ENCODE measurements around the gene KCNN4. TPM values are rescaled to one million over a fixed set of nuclear protein-coding genes. Genes with fewer than 3 reads are reported as not detected.

The KCNN4 gene
- total RNA-seq, 2 experiments from 2014 or later = 31.3 to 40.0 TPM

GRCh38 chr19:43781630-43782310 is 997 bp upstream of the KCNN4 start:
- Histone ChIP-seq H2AFZ (ENCODE audit: low read length) (peak overlapping the region; percentile 40; the same call in 1 of the 2 replicates), H3K27ac (ENCODE audit: low read depth, low read length, poor library complexity, severe bottlenecking) (peak overlapping the region; percentile 91), H4K20me1 (ENCODE audit: insufficient read depth, low read length) (no peaks in the 10 kb centered on the region), H3K9me3 (ENCODE audit: low read length) (no peaks in the 10 kb centered on the region), H3K4me3 (ENCODE audit: low read depth, low read length, poor library complexity, severe bottlenecking) (peak overlapping the region; percentile 78), H3K9me2 (ENCODE audit: insufficient read depth, low read length) (no peaks in the 10 kb centered on the region), H3K4me2 (ENCODE audit: low read length) (peak overlapping the region; percentile 91), H3K4me1 (ENCODE audit: insufficient read depth, low read length, poor library complexity, severe bottlenecking) (peaks cover 78% of the 10 kb centered on the region), H3K79me2 (ENCODE audit: insufficient read depth, low read depth, low read length) (peaks cover 27% of the 10 kb centered on the region), H3K36me3 (ENCODE audit: insufficient read depth, low read length) (no peaks in the 10 kb centered on the region)
- POLR2A ChIA-PET = interaction anchor here (4.2 to 6.7 kb wide), 2 partner anchors 17 to 27 kb away, joined by 27 to 49 read pairs; partner anchors contain the start of gene SMG9
- intact Hi-C loops (cut with micrococcal nuclease; ENCODE audit: unreplicated experiment) = no loop called here
- BruUV-seq (replicated peaks) = no TSS peak
- TF ChIP-seq CTCF (conservative IDR thresholded peaks at IDR 0.05; ENCODE audit: low read length) (no peak), EZH2phosphoT487 (IDR thresholded peaks at IDR 0.05; ENCODE audit: borderline replicate concordance, low read depth, low read length) (no peak)
- CTCF ChIA-PET (ENCODE audit: unreplicated experiment) = no interaction called here
- peak; percentile 27 for DNase-seq (ENCODE audit: low spot score)

DNA sequence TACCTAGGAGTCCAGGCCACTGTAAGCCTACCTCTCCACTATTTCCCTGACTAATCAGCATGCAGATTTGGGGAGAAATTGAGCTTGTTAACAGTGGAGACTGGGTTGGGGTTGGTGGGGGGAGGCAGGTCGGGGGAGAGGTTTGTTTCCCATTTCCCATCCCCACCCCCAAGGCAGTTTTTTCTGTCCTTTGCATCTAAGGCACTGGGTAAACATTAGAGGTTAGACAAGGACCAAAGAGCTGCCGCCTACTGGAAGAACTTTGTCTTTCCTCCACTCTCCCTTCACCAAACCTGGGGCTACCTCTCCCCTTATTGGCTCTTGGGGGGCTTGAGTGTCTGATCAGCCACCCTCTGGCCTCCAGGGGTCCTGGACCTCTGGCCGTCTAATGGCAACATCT is 953 bp downstream of the KCNN4 start:
- Histone ChIP-seq H3K36me3 (ENCODE audit: insufficient read depth, low read length) (peaks cover 12% of the 10 kb centered on the region; the same call in 1 of the 2 replicates), H3K4me2 (ENCODE audit: low read length) (peak overlapping the region; percentile 91), H3K4me1 (ENCODE audit: insufficient read depth, low read length, poor library complexity, severe bottlenecking) (peaks cover 85% of the 10 kb centered on the region), H3K9me3 (ENCODE audit: low read length) (no peaks in the 10 kb centered on the region), H4K20me1 (ENCODE audit: insufficient read depth, low read length) (no peaks in the 10 kb centered on the region), H3K4me3 (ENCODE audit: low read depth, low read length, poor library complexity, severe bottlenecking) (peak overlapping the region; percentile 78), H3K79me2 (ENCODE audit: insufficient read depth, low read depth, low read length) (peaks cover 41% of the 10 kb centered on the region), H2AFZ (ENCODE audit: low read length) (no peak overlapping the region), H3K9me2 (ENCODE audit: insufficient read depth, low read length) (no peaks in the 10 kb centered on the region), H3K27ac (ENCODE audit: low read depth, low read length, poor library complexity, severe bottlenecking) (peak overlapping the region; percentile 91)
- TF ChIP-seq EZH2phosphoT487 (IDR thresholded peaks at IDR 0.05; ENCODE audit: borderline replicate concordance, low read depth, low read length) (no peak), CTCF (conservative IDR thresholded peaks at IDR 0.05; ENCODE audit: low read length) (peak; percentile 76)
- CTCF ChIA-PET (ENCODE audit: unreplicated experiment) = interaction anchor here (1.1 kb wide), 1 partner anchor 14 kb away, joined by 3 read pairs; no protein-coding TSS in a partner anchor
- POLR2A ChIA-PET = interaction anchor here (0.7 to 6.7 kb wide), 4 partner anchors 15 to 50 kb away, joined by 3 to 49 read pairs (median 15); partner anchors contain the start of gene SMG9
- peak; percentile 75 for DNase-seq (ENCODE audit: low spot score)
- BruUV-seq (replicated peaks) = no TSS peak
- intact Hi-C loops (cut with micrococcal nuclease; ENCODE audit: unreplicated experiment) = no loop called here
